Posterior cingulate gyrus (tissue), 11 donors: ENCODE measurements around the gene GABARAPL2.
"Not testable (repeated sequence)": the region's sequence is repeated elsewhere in the genome, so short reads cannot be mapped to it uniquely, and the experiment has no call there.

Experiments
- DNase-seq, 10 donors: peaks; one replicate each; pipeline versions ENCODE4 v3.0.0 to v3.0.0-alpha.2; 2020 to 2021; ENCODE audit warnings: mixed read lengths in 3 of 10
- intact Hi-C: fragments of 100-400 bp; cut with DNase I; formaldehyde crosslinking; loops from one replicate; pipeline ENCODE4 v1.15.1; 2023

GABARAPL2 gene

GRCh38 chr16:75584108-75584507, 17.9 kb downstream of the GABARAPL2 start:
- no peak for DNase-seq
- intact Hi-C loops: no loop called here

GRCh38 chr16:75588716-75589115, 22.5 kb downstream of the GABARAPL2 start:
- no peak for DNase-seq
- intact Hi-C loops: no loop called here

- intact Hi-C loops: no loop called here
- DNase-seq: no peak
Observed at GRCh38 chr16:75589306-75589705, 23.1 kb downstream of the GABARAPL2 start.

GRCh38 chr16:75590920-75591843, 25.0 kb downstream of the GABARAPL2 start:
- intact Hi-C loops: no loop called here

GRCh38 chr16:75591927-75592326, 25.7 kb downstream of the GABARAPL2 start:
- intact Hi-C loops, DNase-seq: not testable (repeated sequence)

More at GRCh38 chr16:75590920-75591843, 25.0 kb downstream of the GABARAPL2 start:
- DNase-seq: peak in 5 of 10 donors; percentile 16 to 44 (median 23)

GRCh38 chr16:75593308-75593707, 27.1 kb downstream of the GABARAPL2 start:
- no peak for DNase-seq
- intact Hi-C loops: no loop called here

- intact Hi-C loops: no loop called here
- DNase-seq: no peak
Observed at GRCh38 chr16:75593825-75594820, 27.9 kb downstream of the GABARAPL2 start.

GRCh38 chr16:75599452-75600277, 33.5 kb downstream of the GABARAPL2 start:
- intact Hi-C loops: no loop called here

GRCh38 chr16:75603241-75603640, 37.1 kb downstream of the GABARAPL2 start:
- no peak for DNase-seq
- intact Hi-C loops: no loop called here

More at GRCh38 chr16:75599452-75600277, 33.5 kb downstream of the GABARAPL2 start:
- DNase-seq: no peak

- no peak for DNase-seq
- intact Hi-C loops: no loop called here
Observed at GRCh38 chr16:75606507-75606906, 40.3 kb downstream of the GABARAPL2 start.

- DNase-seq: no peak
- intact Hi-C loops: no loop called here
Observed at GRCh38 chr16:75614066-75614897, 48.1 kb downstream of the GABARAPL2 start.

GRCh38 chr16:75615619-75616018, 49.4 kb downstream of the GABARAPL2 start:
- intact Hi-C loops: no loop called here
- DNase-seq: no peak

GRCh38 chr16:75616521-75617010, 50.4 kb downstream of the GABARAPL2 start:
- no peak for DNase-seq
- intact Hi-C loops: no loop called here

GRCh38 chr16:75617121-75617520, 50.9 kb downstream of the GABARAPL2 start:
- no peak for DNase-seq
- intact Hi-C loops: no loop called here

- DNase-seq: no peak
- intact Hi-C loops: no loop called here
Observed at GRCh38 chr16:75618780-75619179, 52.6 kb downstream of the GABARAPL2 start.

- intact Hi-C loops: loop anchor here (5.0 to 10.0 kb wide), 2 partner anchors 63 to 156 kb away; partner anchors contain the start of genes TMEM170A and TMEM231
- no peak for DNase-seq
Observed at GRCh38 chr16:75620326-75621169, 54.4 kb downstream of the GABARAPL2 start.

- intact Hi-C loops: loop anchor here (5.0 to 10.0 kb wide), 2 partner anchors 64 to 156 kb away; partner anchors contain the start of genes TMEM170A and TMEM231
Observed at GRCh38 chr16:75621170-75621477, 54.9 kb downstream of the GABARAPL2 start.

More at GRCh38 chr16:75621170-75621477, 54.9 kb downstream of the GABARAPL2 start:
- DNase-seq: no peak
